Fibroblast of lung (primary cell): ENCODE results near the gene ELMOD3.
"Not testable (repeated sequence)": the region's sequence is repeated elsewhere in the genome, so short reads cannot be mapped to it uniquely, and the experiment has no call there.

Source experiments
- CTCF ChIP-seq, 2 donors: IDR thresholded peaks in 1 of 2; conservative IDR thresholded peaks in 1 of 2; 1 replicate in 1 of 2; 2 replicates in 1 of 2; pipeline ENCODE4 v1.5.1; 2011 to 2012; ENCODE audit warnings: low read length in 2 of 2, control low read depth in 1 of 2, inconsistent platforms in 1 of 2, low read depth in 1 of 2, mild to moderate bottlenecking in 1 of 2
- EZH2 ChIP-seq: IDR thresholded peaks from 2 replicates; pipeline ENCODE4 v1.5.1; 2012; ENCODE audit warnings: low read length, control low read depth, mild to moderate bottlenecking; ENCODE audit errors: missing control alignments

- TF ChIP-seq CTCF (conservative IDR thresholded peaks at IDR 0.05 in 1 of 2, IDR thresholded peaks at IDR 0.05 in 1 of 2; ENCODE audit: low read depth in 1 of 2, low read length in 2 of 2); EZH2: not testable (repeated sequence)
These were observed 8.3 kb downstream of the ELMOD3 start for GRCh38 chr2:85362653-85363387.
